Caco-2 (cell line): Measurements from ENCODE around the gene PROX1. TPM values are rescaled to one million over a fixed set of nuclear protein-coding genes. Genes with fewer than 3 reads are reported as not detected.

Experiments
- BruUV-seq: library from RNA; stranded (reverse); fragments of 400-500 nt; replicated peaks from 2 replicates; lab custom pipeline; 2021; lab: Mats Ljungman, UMichigan
- CTCF ChIA-PET: fragments of 300-600 bp; sonication (Branson Sonifier 250); formaldehyde crosslinking; loops from one replicate; lab custom pipeline; 2022; ENCODE audit warnings: antibody characterized with exemption; lab: Charles Lee
- POLR2A ChIA-PET: fragments of 300-600 bp; sonication (Branson Sonifier 250); formaldehyde crosslinking; loops from one replicate; lab custom pipeline; 2022; ENCODE audit warnings: antibody characterized with exemption; lab: Charles Lee
- DNase-seq, 2 experiments: peaks; one replicate each; pipeline versions ENCODE4 v3.0.0 to v3.0.0-alpha.2; 2020 to 2022
- H3K27me3 ChIP-seq: replicated peaks from 2 replicates; pipeline ENCODE4 v1.6.0; 2011; ENCODE audit warnings: low read length; ENCODE audit not compliant: control insufficient read depth, insufficient read depth
- H3K36me3 ChIP-seq: 2 replicates; pipeline ENCODE4 v1.5.1; 2011; ENCODE audit warnings: low read length; ENCODE audit not compliant: control insufficient read depth, insufficient read depth
- H3K4me1 ChIP-seq: fragments of 250-450 bp; sonication (Bioruptor Pico); 2 replicates; pipeline ENCODE4 v1.5.1; 2020; ENCODE audit warnings: mild to moderate bottlenecking
- H3K4me3 ChIP-seq: 2 replicates; pipeline ENCODE4 v1.5.1; 2011; ENCODE audit warnings: low read depth, mild to moderate bottlenecking, control low read depth, low read length
- H3K9me3 ChIP-seq: fragments of 250-450 bp; sonication (Bioruptor Pico); 2 replicates; pipeline ENCODE4 v1.5.1; 2020; ENCODE audit warnings: mild to moderate bottlenecking, moderate library complexity
- H3K27ac Mint-ChIP-seq: one replicate; pipeline ENCODE4 v1.8.0; 2022; ENCODE audit warnings: mixed read lengths; ENCODE audit not compliant: unreplicated experiment
- H3K27me3 Mint-ChIP-seq: one replicate; pipeline ENCODE4 v1.8.0; 2022; ENCODE audit warnings: mixed read lengths; ENCODE audit not compliant: insufficient read depth, unreplicated experiment
- H3K36me3 Mint-ChIP-seq: one replicate; pipeline ENCODE4 v1.8.0; 2022; ENCODE audit warnings: mild to moderate bottlenecking, mixed read lengths; ENCODE audit not compliant: insufficient read depth, unreplicated experiment
- H3K4me1 Mint-ChIP-seq: one replicate; pipeline ENCODE4 v1.8.0; 2022; ENCODE audit warnings: low read depth, mixed read lengths; ENCODE audit not compliant: unreplicated experiment
- H3K4me3 Mint-ChIP-seq: one replicate; pipeline ENCODE4 v1.8.0; 2022; ENCODE audit warnings: mild to moderate bottlenecking, moderate library complexity, mixed read lengths; ENCODE audit not compliant: unreplicated experiment
- H3K9me3 Mint-ChIP-seq: one replicate; pipeline ENCODE4 v1.8.0; 2022; ENCODE audit warnings: mixed read lengths; ENCODE audit not compliant: unreplicated experiment
- CTCF ChIP-seq, 2 experiments: fragments of 200-600 bp in 1 of 2; IDR thresholded peaks; 1 replicate in 1 of 2; 2 replicates in 1 of 2; pipeline versions ENCODE4 v1.5.1 to v1.8.0; 2011 to 2022; ENCODE audit warnings: antibody characterized with exemption in 1 of 2, control low read depth in 1 of 2, inconsistent platforms in 1 of 2, low read depth in 1 of 2, low read length in 1 of 2, mild to moderate bottlenecking in 1 of 2, moderate library complexity in 1 of 2; ENCODE audit not compliant: insufficient read depth in 1 of 2, severe bottlenecking in 1 of 2, unreplicated experiment in 1 of 2
- intact Hi-C: fragments of 100-400 bp; cut with micrococcal nuclease; formaldehyde crosslinking; loops from one replicate; pipeline ENCODE4 v1.10.0; 2022; ENCODE audit not compliant: unreplicated experiment
- total RNA-seq: library from RNA; stranded (reverse); gene quantifications from 2 replicates; pipeline ENCODE4 v1.2.3, GENCODE V29; 2022

Gene PROX1
- total RNA-seq, 1 experiment from 2014 or later: 17.6 TPM

GRCh38 chr1:213982672-213983492 lies 4.9 kb upstream of the PROX1 start:
- H3K4me3 Mint-ChIP-seq: peak overlapping the region; percentile 99
- BruUV-seq: no TSS peak
- POLR2A ChIA-PET: interaction anchor here (0.7 kb wide), 1 partner anchor 364 kb away, joined by 5 read pairs; no protein-coding TSS in a partner anchor

GRCh38 chr1:213983493-213984386 lies 4.0 kb upstream of the PROX1 start:
- H3K27ac Mint-ChIP-seq: no peak overlapping the region
- CTCF ChIA-PET: no interaction called here

More at GRCh38 chr1:213982672-213983492, 4.9 kb upstream of the PROX1 start:
- CTCF ChIA-PET: interaction anchor here (0.7 kb wide), 2 partner anchors 25 to 738 kb away, joined by 4 to 9 read pairs; no protein-coding TSS in a partner anchor
- H3K27me3 ChIP-seq: no peaks in the 10 kb centered on the region; the same call in 1 of the 2 replicates
- peak overlapping the region; percentile 70 for H3K4me3 ChIP-seq
- no peak overlapping the region for H3K27ac Mint-ChIP-seq
- intact Hi-C loops: loop anchor here (2.0 to 10.0 kb wide), 3 partner anchors 328 to 858 kb away; no protein-coding TSS in a partner anchor
- peak in 1 of 2 experiments; percentile 55 for TF ChIP-seq CTCF (IDR thresholded peaks at IDR 0.05; ENCODE audit: insufficient read depth in 1 of 2, low read depth in 1 of 2, low read length in 1 of 2, severe bottlenecking in 1 of 2, unreplicated experiment in 1 of 2)
- H3K9me3 Mint-ChIP-seq: no peaks in the 10 kb centered on the region
- H3K36me3 ChIP-seq: no peaks in the 10 kb centered on the region
- H3K4me1 ChIP-seq: peaks cover 25% of the 10 kb centered on the region
- H3K27me3 Mint-ChIP-seq: peaks cover 12% of the 10 kb centered on the region
- peak; percentile 66 to 76 for DNase-seq
- H3K4me1 Mint-ChIP-seq: peaks cover 10% of the 10 kb centered on the region
- peaks cover 5% of the 10 kb centered on the region for H3K36me3 Mint-ChIP-seq
- H3K9me3 ChIP-seq: no peaks in the 10 kb centered on the region

More at GRCh38 chr1:213983493-213984386, 4.0 kb upstream of the PROX1 start:
- no peak for DNase-seq
- POLR2A ChIA-PET: no interaction called here
- no TSS peak for BruUV-seq
- H3K9me3 Mint-ChIP-seq: no peaks in the 10 kb centered on the region
- H3K4me3 ChIP-seq: peak overlapping the region; percentile 70
- H3K9me3 ChIP-seq: no peaks in the 10 kb centered on the region
- H3K36me3 Mint-ChIP-seq: peaks cover 10% of the 10 kb centered on the region
- H3K4me3 Mint-ChIP-seq: peak overlapping the region; percentile 99
- H3K4me1 Mint-ChIP-seq: peaks cover 6% of the 10 kb centered on the region
- H3K4me1 ChIP-seq: peaks cover 25% of the 10 kb centered on the region
- no peaks in the 10 kb centered on the region; the same call in 1 of the 2 replicates for H3K27me3 ChIP-seq
- intact Hi-C loops: loop anchor here (2.0 to 10.0 kb wide), 3 partner anchors 329 to 859 kb away; no protein-coding TSS in a partner anchor
- peaks cover 12% of the 10 kb centered on the region for H3K27me3 Mint-ChIP-seq
- TF ChIP-seq CTCF (IDR thresholded peaks at IDR 0.05; ENCODE audit: insufficient read depth in 1 of 2, low read depth in 1 of 2, low read length in 1 of 2, severe bottlenecking in 1 of 2, unreplicated experiment in 1 of 2): no peak
- no peaks in the 10 kb centered on the region for H3K36me3 ChIP-seq
